GM23248 (cell line): ENCODE data around the gene ENPP6. TPM values are rescaled to one million over a fixed set of nuclear protein-coding genes. Genes with fewer than 3 reads are reported as not detected.

ENCODE experiments used
- DNase-seq: peaks from one replicate; pipeline ENCODE4 v3.0.0-alpha.2; 2015
- H2AFZ ChIP-seq: fragments of 200-600 bp; sonication (generic); 2 replicates; pipeline ENCODE4 v1.6.1; 2016; ENCODE audit warnings: antibody characterized with exemption
- H3F3A ChIP-seq: fragments of 200-600 bp; sonication (generic); 2 replicates; pipeline ENCODE4 v1.6.1; 2016; ENCODE audit warnings: mild to moderate bottlenecking, antibody characterized with exemption, mixed run types; ENCODE audit not compliant: insufficient read depth
- H3K27ac ChIP-seq: fragments of 200-600 bp; sonication (generic); 2 replicates; pipeline ENCODE4 v1.5.1; 2016; ENCODE audit warnings: mild to moderate bottlenecking
- H3K27me3 ChIP-seq: fragments of 200-600 bp; sonication (generic); replicated peaks from 2 replicates; pipeline ENCODE4 v1.6.1; 2016; ENCODE audit warnings: mild to moderate bottlenecking; ENCODE audit not compliant: insufficient read depth
- H3K36me3 ChIP-seq: fragments of 200-600 bp; sonication (generic); 2 replicates; pipeline ENCODE4 v1.6.1; 2016; ENCODE audit warnings: low read depth, mild to moderate bottlenecking
- H3K4me1 ChIP-seq: fragments of 200-600 bp; sonication (generic); 2 replicates; pipeline ENCODE4 v1.6.1; 2016; ENCODE audit warnings: mild to moderate bottlenecking; ENCODE audit not compliant: insufficient read depth
- H3K4me2 ChIP-seq: fragments of 200-600 bp; sonication (generic); one replicate; pipeline ENCODE4 v1.6.1; 2016; ENCODE audit warnings: mild to moderate bottlenecking; ENCODE audit not compliant: unreplicated experiment
- H3K4me3 ChIP-seq: fragments of 200-600 bp; sonication (generic); 2 replicates; pipeline ENCODE4 v1.5.1; 2016; ENCODE audit warnings: mild to moderate bottlenecking
- H3K79me2 ChIP-seq: fragments of 200-600 bp; sonication (generic); 2 replicates; pipeline ENCODE4 v1.6.1; 2016; ENCODE audit warnings: mild to moderate bottlenecking; ENCODE audit not compliant: insufficient read depth
- H3K9ac ChIP-seq: fragments of 200-600 bp; sonication (generic); 2 replicates; pipeline ENCODE4 v1.6.1; 2016; ENCODE audit warnings: mild to moderate bottlenecking
- H3K9me2 ChIP-seq: fragments of 200-600 bp; sonication (generic); 2 replicates; pipeline ENCODE4 v1.6.1; 2016; ENCODE audit warnings: mixed run types, mild to moderate bottlenecking, moderate library complexity; ENCODE audit not compliant: insufficient read depth
- H3K9me3 ChIP-seq: fragments of 200-600 bp; sonication (generic); one replicate; pipeline ENCODE4 v1.6.1; 2017; ENCODE audit warnings: low read depth
- H4K20me1 ChIP-seq: fragments of 200-600 bp; sonication (generic); 2 replicates; pipeline ENCODE4 v1.6.0; 2016; ENCODE audit not compliant: insufficient read depth
- EZH2 ChIP-seq: fragments of 200-600 bp; sonication (generic); IDR thresholded peaks from 2 replicates; pipeline ENCODE4 v1.6.1; 2018; ENCODE audit warnings: antibody characterized with exemption, mild to moderate bottlenecking; ENCODE audit not compliant: insufficient read depth, poor library complexity, severe bottlenecking
- EZH2phosphoT487 ChIP-seq: fragments of 200-600 bp; sonication (generic); IDR thresholded peaks from 2 replicates; pipeline ENCODE4 v1.6.1; 2018; ENCODE audit warnings: antibody characterized with exemption, moderate library complexity, mild to moderate bottlenecking, low read depth; ENCODE audit not compliant: insufficient read depth
- WGBS, 2 experiments: methylation state at CpG; one replicate each; pipeline ENCODE4 v1.1.6; 2015 to 2017; ENCODE audit warnings: low lambda C conversion rate in 2 of 2, low coverage in 1 of 2; ENCODE audit errors: missing lambda C conversion rate in 2 of 2; 5-methylcytosine and 5-hydroxymethylcytosine counted together
- in situ Hi-C: fragments of 300-500 bp; cut with MboI; formaldehyde crosslinking; loops from 2 replicates; pipeline ENCODE4 v1.15.0; 2020
- polyA plus RNA-seq: library from polyadenylated mRNA; unstranded; fragments of >200 nt; fragmentation: Nextera tagmentation; extraction: Ambion mirVana; gene quantifications from 2 replicates; pipeline ENCODE4 v1.2.1, GENCODE V29; 2016
- total RNA-seq: library from RNA; depleted of rRNA; stranded (reverse); fragments of >200 nt; shearing (Covaris generic); gene quantifications from 2 replicates; pipeline ENCODE4 v1.2.3, GENCODE V29; 2014

ENPP6 gene
- total and polyA plus RNA-seq, 2 experiments from 2014 or later, result not detected

- TF ChIP-seq EZH2phosphoT487, result no peak
- no peak for TF ChIP-seq EZH2
- H3K27ac ChIP-seq, result no peak overlapping the region
- H2AFZ ChIP-seq, result no peak overlapping the region
- no peaks in the 10 kb centered on the region for H3K36me3 ChIP-seq
- H3K9me3 ChIP-seq, result peaks cover 4% of the 10 kb centered on the region
- no peak overlapping the region for H3K4me2 ChIP-seq
- H3K27me3 ChIP-seq, result no peaks in the 10 kb centered on the region
- no peaks in the 10 kb centered on the region for H3F3A ChIP-seq
- WGBS, 2 experiments, result 55 to 62% methylated on average over 10 of the region's 10 CpGs
- no peaks in the 10 kb centered on the region for H3K79me2 ChIP-seq
- no peak overlapping the region for H3K4me3 ChIP-seq
- in situ Hi-C loops, result no loop called here
- no peaks in the 10 kb centered on the region for H3K4me1 ChIP-seq
- no peaks in the 10 kb centered on the region for H3K9me2 ChIP-seq
- H4K20me1 ChIP-seq, result no peaks in the 10 kb centered on the region
- no peak for DNase-seq
- no peak overlapping the region for H3K9ac ChIP-seq
Observed at GRCh38 chr4:184041156-184041555, 176.5 kb downstream of the ENPP6 start.

- TF ChIP-seq EZH2phosphoT487, result no peak
- no peak for TF ChIP-seq EZH2
- no peak overlapping the region for H3K4me3 ChIP-seq
- no peak overlapping the region for H3K4me2 ChIP-seq
- no peak overlapping the region for H2AFZ ChIP-seq
- H3K9ac ChIP-seq, result no peak overlapping the region
- no peaks in the 10 kb centered on the region for H3K79me2 ChIP-seq
- H3K4me1 ChIP-seq, result no peaks in the 10 kb centered on the region
- no peaks in the 10 kb centered on the region for H4K20me1 ChIP-seq
- H3K36me3 ChIP-seq, result no peaks in the 10 kb centered on the region
- H3K27ac ChIP-seq, result no peak overlapping the region
- no peaks in the 10 kb centered on the region for H3F3A ChIP-seq
- no peaks in the 10 kb centered on the region for H3K9me2 ChIP-seq
- H3K9me3 ChIP-seq, result peaks cover under 1% of the 10 kb centered on the region
- no peak for DNase-seq
- H3K27me3 ChIP-seq, result no peaks in the 10 kb centered on the region
- in situ Hi-C loops, result no loop called here
- 32 to 34% methylated on average over 22 of the region's 22 CpGs for WGBS, 2 experiments
Observed at GRCh38 chr4:184039963-184040383, 177.7 kb downstream of the ENPP6 start.
